Transverse colon (tissue), 4 donors: ENCODE data around the gene LINS1. TPM values are rescaled to one million over a fixed set of nuclear protein-coding genes. Genes with fewer than 3 reads are reported as not detected.

ENCODE experiments used
- DNase-seq: peaks from one replicate; pipeline ENCODE4 v3.0.0-alpha.2; 2019
- H3K27ac ChIP-seq, 4 donors: fragments of 200-600 bp; sonication (generic); 2 replicates each; pipeline ENCODE4 v1.5.1; 2016 to 2018; ENCODE audit warnings: inconsistent platforms in 4 of 4
- H3K27me3 ChIP-seq: fragments of 200-600 bp; sonication (generic); 2 replicates; pipeline ENCODE4 v1.5.1; 2017; ENCODE audit warnings: inconsistent platforms
- H3K36me3 ChIP-seq, 4 donors: fragments of 200-600 bp; sonication (generic); 2 replicates each; pipeline ENCODE4 v1.5.1; 2017 to 2019; ENCODE audit warnings: inconsistent platforms in 4 of 4
- H3K4me1 ChIP-seq, 4 donors: fragments of 200-600 bp; sonication (generic); 2 replicates each; pipeline ENCODE4 v1.5.1; 2017 to 2020; ENCODE audit warnings: inconsistent platforms in 4 of 4
- H3K4me3 ChIP-seq, 4 donors: fragments of 200-600 bp; sonication (generic); 1 replicate in 1 of 4; 2 replicates in 3 of 4; pipeline versions ENCODE4 v1.5.1 to v1.6.1; 2017 to 2019; ENCODE audit warnings: inconsistent platforms in 4 of 4
- H3K9me3 ChIP-seq, 2 donors: fragments of 200-600 bp; sonication (generic); 2 replicates each; pipeline ENCODE4 v1.5.1; 2017 to 2019; ENCODE audit warnings: inconsistent platforms in 2 of 2
- CTCF ChIP-seq, 5 experiments: fragments of 200-600 bp in 3 of 5; fragments of 450-650 bp in 2 of 5; sonication (generic) in 3 of 5; IDR thresholded peaks; 1 replicate in 2 of 5; 2 replicates in 3 of 5; pipeline ENCODE4 v1.5.1; 2016 to 2017; ENCODE audit warnings: antibody characterized with exemption in 5 of 5, inconsistent platforms in 3 of 5, mild to moderate bottlenecking in 2 of 5, moderate library complexity in 1 of 5
- EP300 ChIP-seq: sonication (generic); formaldehyde crosslinking; IDR thresholded peaks from one replicate; pipeline ENCODE4 v1.6.1; 2017; ENCODE audit warnings: antibody characterized with exemption, low read depth
- POLR2A ChIP-seq: fragments of 450-650 bp; IDR thresholded peaks from one replicate; pipeline ENCODE4 v1.6.1; 2016; ENCODE audit warnings: antibody characterized with exemption, mild to moderate bottlenecking, moderate library complexity
- POLR2AphosphoS5 ChIP-seq, 3 donors: sonication (generic); formaldehyde crosslinking; IDR thresholded peaks; one replicate each; pipeline ENCODE4 v1.6.1; 2016; ENCODE audit warnings: antibody characterized with exemption in 3 of 3
- WGBS, 2 donors: methylation state at CpG; one replicate each; pipeline ENCODE4 v1.1.5; 2018; ENCODE audit warnings: low coverage in 1 of 2; 5-methylcytosine and 5-hydroxymethylcytosine counted together
- in situ Hi-C, 4 donors: fragments of 200-750 bp; cut with MboI; loops; one replicate each; pipeline versions ENCODE4 v1.15.0 to v1.15.1; 2017; ENCODE audit warnings: low sequenced_read_pairs in 3 of 4, low pct_ligation_motif_present in 1 of 4, low pct_unique_long_range_greater_than_20kb in 1 of 4
- intact Hi-C: fragments of 100-400 bp; cut with DNase I; formaldehyde crosslinking; loops from one replicate; pipeline ENCODE4 v1.15.1; 2023; ENCODE audit warnings: low total_unique reads
- total RNA-seq, 4 donors: library from RNA; depleted of rRNA; stranded (reverse); fragments of >200 nt; gene quantifications; one replicate each; pipeline ENCODE4 v1.1.0, GENCODE V29; 2016

The LINS1 gene
- total RNA-seq, 4 donors from 2014 or later: 24.7 to 48.9 (median 39.2) TPM

GRCh38 chr15:100614918-100615317 is 12.9 kb upstream of the LINS1 start:
- H3K4me3 ChIP-seq: no peak overlapping the region
- TF ChIP-seq POLR2A: no peak
- peak in 2 of 3 donors; percentile 44 to 75 for TF ChIP-seq POLR2AphosphoS5 (IDR thresholded peaks at IDR 0.05)
- TF ChIP-seq EP300: no peak
- no peak for TF ChIP-seq CTCF (IDR thresholded peaks at IDR 0.05)
- H3K9me3 ChIP-seq: no peaks in the 10 kb centered on the region
- in situ Hi-C loops (no loop called here), intact Hi-C loops (no loop called here)
- peaks cover 0 to 51% (median 28%) of the 10 kb centered on the region in 4 donors for H3K4me1 ChIP-seq
- 41 to 58% methylated on average over 4 of the region's 4 CpGs for WGBS, 2 donors
- H3K36me3 ChIP-seq: peaks cover 0 to 30% (median 7%) of the 10 kb centered on the region in 4 donors
- peak; percentile 49 for DNase-seq
- peak overlapping the region; percentile 72 to 85 (median 77) for H3K27ac ChIP-seq
- no peaks in the 10 kb centered on the region for H3K27me3 ChIP-seq

- 31 to 56% methylated on average over 2 of the region's 2 CpGs for WGBS, 2 donors
- no peaks in the 10 kb centered on the region for H3K9me3 ChIP-seq
- H3K36me3 ChIP-seq: peaks cover 0 to 36% (median 9%) of the 10 kb centered on the region in 4 donors
- no peaks in the 10 kb centered on the region for H3K27me3 ChIP-seq
- in situ Hi-C loops (no loop called here), intact Hi-C loops (no loop called here)
- H3K27ac ChIP-seq: peak overlapping the region; percentile 72 to 85 (median 77)
- peaks cover 0 to 51% (median 28%) of the 10 kb centered on the region in 4 donors for H3K4me1 ChIP-seq
- no peak overlapping the region for H3K4me3 ChIP-seq
- peak; percentile 50 for DNase-seq
- TF ChIP-seq POLR2AphosphoS5 (IDR thresholded peaks at IDR 0.05) (no peak), POLR2A (no peak), EP300 (no peak), CTCF (IDR thresholded peaks at IDR 0.05) (no peak)
Observed at GRCh38 chr15:100614336-100614735, 12.4 kb upstream of the LINS1 start.

GRCh38 chr15:100613208-100613607 is 11.2 kb upstream of the LINS1 start:
- peak overlapping the region; percentile 72 to 85 (median 77) for H3K27ac ChIP-seq
- no peak overlapping the region for H3K4me3 ChIP-seq
- in situ Hi-C loops (no loop called here), intact Hi-C loops (no loop called here)
- H3K36me3 ChIP-seq: peaks cover 0 to 38% (median 9%) of the 10 kb centered on the region in 4 donors
- peaks cover 0 to 51% (median 28%) of the 10 kb centered on the region in 4 donors for H3K4me1 ChIP-seq
- DNase-seq: no peak
- 92 to 100% methylated on average over 1 of the region's 1 CpG for WGBS, 2 donors
- no peaks in the 10 kb centered on the region for H3K9me3 ChIP-seq
- H3K27me3 ChIP-seq: no peaks in the 10 kb centered on the region
- TF ChIP-seq POLR2AphosphoS5 (IDR thresholded peaks at IDR 0.05): no peak
- no peak for TF ChIP-seq CTCF (IDR thresholded peaks at IDR 0.05)
- TF ChIP-seq EP300: no peak
- TF ChIP-seq POLR2A: no peak

- H3K27ac ChIP-seq: peak overlapping the region in 3 of 4 donors; percentile 72 to 79 (median 75)
- in situ Hi-C loops (no loop called here), intact Hi-C loops (no loop called here)
- peaks cover 0 to 38% (median 9%) of the 10 kb centered on the region in 4 donors for H3K36me3 ChIP-seq
- no peak overlapping the region for H3K4me3 ChIP-seq
- H3K4me1 ChIP-seq: peaks cover 0 to 51% (median 28%) of the 10 kb centered on the region in 4 donors
- H3K27me3 ChIP-seq: no peaks in the 10 kb centered on the region
- 86 to 97% methylated on average over 2 of the region's 2 CpGs for WGBS, 2 donors
- DNase-seq: no peak
- no peaks in the 10 kb centered on the region for H3K9me3 ChIP-seq
- no peak for TF ChIP-seq EP300
- no peak for TF ChIP-seq CTCF (IDR thresholded peaks at IDR 0.05)
- TF ChIP-seq POLR2A: no peak
- TF ChIP-seq POLR2AphosphoS5 (IDR thresholded peaks at IDR 0.05): no peak
Observed at GRCh38 chr15:100612539-100612938, 10.6 kb upstream of the LINS1 start.
